HEK293 (cell line): ENCODE measurements around the gene FGF3.

Source experiments
- ZBTB7A ChIP-seq: fragments of 450-650 bp; formaldehyde crosslinking; IDR thresholded peaks from 2 replicates; pipeline ENCODE4 v1.5.1; 2016; ENCODE audit warnings: low read depth, missing biosample characterization, missing genetic modification characterization
- ZNF76 ChIP-seq: fragments of 450-650 bp; formaldehyde crosslinking; IDR thresholded peaks from 2 replicates; pipeline ENCODE4; 2016; ENCODE audit warnings: low read depth, missing biosample characterization, missing genetic modification characterization, borderline replicate concordance
- TF ChIP-seq, protein P1 (sequence below): fragments of 450-650 bp; formaldehyde crosslinking; IDR thresholded peaks from 2 replicates; pipeline ENCODE4 v1.5.1; 2016; ENCODE audit warnings: missing biosample characterization, missing genetic modification characterization

DNA sequence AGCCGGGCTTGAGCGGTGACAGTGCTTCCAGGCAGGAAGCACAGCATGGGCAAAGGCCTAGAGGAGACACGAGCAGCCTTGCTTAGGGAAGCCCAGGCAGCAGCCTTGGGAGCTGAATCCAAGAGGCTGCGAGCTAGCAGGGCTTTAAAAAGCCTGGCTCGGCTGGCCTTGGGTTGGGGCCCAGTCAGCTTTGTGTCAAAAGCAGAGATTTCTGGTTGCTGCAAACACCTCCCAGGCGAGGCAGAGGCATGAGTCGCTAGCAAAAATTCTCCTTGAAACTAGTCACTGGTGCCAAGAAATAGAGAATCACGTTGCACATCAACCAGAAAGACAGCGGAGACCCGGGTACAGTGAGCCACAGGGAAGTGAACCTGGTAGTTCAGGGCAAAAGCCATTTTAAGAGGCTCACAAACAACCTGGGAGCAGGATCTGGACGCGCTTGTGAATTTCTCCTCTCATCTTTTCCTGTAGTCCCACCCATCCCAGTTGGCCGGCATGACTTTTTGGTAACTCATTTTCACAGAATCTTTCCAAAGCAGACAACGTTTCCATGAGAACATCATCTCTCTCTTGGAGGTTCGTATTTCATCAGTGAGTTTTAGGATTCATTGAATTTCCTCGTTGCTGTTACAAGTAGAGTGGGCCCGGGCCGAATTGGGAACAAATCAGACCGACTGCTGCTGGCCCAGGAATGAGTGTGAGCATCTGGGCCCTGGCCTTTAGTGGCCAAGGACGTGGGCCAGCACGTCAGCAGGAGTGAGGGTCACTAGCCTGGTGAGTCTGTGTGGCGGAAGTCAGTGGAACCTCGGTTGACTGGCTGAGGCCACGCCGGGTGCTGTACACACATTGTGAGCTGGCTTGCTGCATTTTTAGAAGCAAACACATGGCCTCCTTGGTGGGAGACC, 27.7 kb downstream of the FGF3 start:
- TF ChIP-seq ZBTB7A (tag by site-specific recombination) = no peak
- TF ChIP-seq ZNF76 (tag by site-specific recombination) = no peak
- TF ChIP-seq, protein P1, sequence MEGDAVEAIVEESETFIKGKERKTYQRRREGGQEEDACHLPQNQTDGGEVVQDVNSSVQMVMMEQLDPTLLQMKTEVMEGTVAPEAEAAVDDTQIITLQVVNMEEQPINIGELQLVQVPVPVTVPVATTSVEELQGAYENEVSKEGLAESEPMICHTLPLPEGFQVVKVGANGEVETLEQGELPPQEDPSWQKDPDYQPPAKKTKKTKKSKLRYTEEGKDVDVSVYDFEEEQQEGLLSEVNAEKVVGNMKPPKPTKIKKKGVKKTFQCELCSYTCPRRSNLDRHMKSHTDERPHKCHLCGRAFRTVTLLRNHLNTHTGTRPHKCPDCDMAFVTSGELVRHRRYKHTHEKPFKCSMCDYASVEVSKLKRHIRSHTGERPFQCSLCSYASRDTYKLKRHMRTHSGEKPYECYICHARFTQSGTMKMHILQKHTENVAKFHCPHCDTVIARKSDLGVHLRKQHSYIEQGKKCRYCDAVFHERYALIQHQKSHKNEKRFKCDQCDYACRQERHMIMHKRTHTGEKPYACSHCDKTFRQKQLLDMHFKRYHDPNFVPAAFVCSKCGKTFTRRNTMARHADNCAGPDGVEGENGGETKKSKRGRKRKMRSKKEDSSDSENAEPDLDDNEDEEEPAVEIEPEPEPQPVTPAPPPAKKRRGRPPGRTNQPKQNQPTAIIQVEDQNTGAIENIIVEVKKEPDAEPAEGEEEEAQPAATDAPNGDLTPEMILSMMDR (tag by site-specific recombination) = no peak
